ENCODE measurements around the gene ABHD17C. TPM values are rescaled to one million over a fixed set of nuclear protein-coding genes. Genes with fewer than 3 reads are reported as not detected.

Gene ABHD17C
- total RNA-seq, 1 donor from 2014 or later = 17.9 TPM

DNA sequence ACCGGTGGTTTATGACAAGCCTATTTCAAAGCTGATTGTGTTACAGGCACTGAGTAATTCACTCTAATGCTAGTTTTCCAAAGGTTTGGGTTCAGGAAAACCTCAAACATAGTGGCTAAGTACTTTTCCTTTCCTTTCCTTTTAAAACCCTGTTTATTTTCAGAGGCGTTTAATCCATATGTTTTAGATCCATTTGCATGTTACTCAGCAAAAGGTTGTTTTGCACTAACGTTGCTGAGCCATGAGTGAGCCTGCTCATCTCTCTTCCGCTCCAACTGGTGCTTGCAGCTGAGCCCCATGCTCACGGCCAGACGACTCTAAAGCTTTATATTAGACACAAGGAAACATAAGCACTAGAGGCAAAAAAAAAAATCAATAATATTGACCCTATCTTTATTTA lies 93.4 kb downstream of the ABHD17C start:
- no peak for DNase-seq (ENCODE audit: low spot score in 2 of 2, unreplicated experiment in 2 of 2)
- TF ChIP-seq, protein P1, sequence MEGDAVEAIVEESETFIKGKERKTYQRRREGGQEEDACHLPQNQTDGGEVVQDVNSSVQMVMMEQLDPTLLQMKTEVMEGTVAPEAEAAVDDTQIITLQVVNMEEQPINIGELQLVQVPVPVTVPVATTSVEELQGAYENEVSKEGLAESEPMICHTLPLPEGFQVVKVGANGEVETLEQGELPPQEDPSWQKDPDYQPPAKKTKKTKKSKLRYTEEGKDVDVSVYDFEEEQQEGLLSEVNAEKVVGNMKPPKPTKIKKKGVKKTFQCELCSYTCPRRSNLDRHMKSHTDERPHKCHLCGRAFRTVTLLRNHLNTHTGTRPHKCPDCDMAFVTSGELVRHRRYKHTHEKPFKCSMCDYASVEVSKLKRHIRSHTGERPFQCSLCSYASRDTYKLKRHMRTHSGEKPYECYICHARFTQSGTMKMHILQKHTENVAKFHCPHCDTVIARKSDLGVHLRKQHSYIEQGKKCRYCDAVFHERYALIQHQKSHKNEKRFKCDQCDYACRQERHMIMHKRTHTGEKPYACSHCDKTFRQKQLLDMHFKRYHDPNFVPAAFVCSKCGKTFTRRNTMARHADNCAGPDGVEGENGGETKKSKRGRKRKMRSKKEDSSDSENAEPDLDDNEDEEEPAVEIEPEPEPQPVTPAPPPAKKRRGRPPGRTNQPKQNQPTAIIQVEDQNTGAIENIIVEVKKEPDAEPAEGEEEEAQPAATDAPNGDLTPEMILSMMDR (IDR thresholded peaks at IDR 0.05; ENCODE audit: unreplicated experiment) = no peak
- H3K27ac Mint-ChIP-seq = no peak overlapping the region

DNA sequence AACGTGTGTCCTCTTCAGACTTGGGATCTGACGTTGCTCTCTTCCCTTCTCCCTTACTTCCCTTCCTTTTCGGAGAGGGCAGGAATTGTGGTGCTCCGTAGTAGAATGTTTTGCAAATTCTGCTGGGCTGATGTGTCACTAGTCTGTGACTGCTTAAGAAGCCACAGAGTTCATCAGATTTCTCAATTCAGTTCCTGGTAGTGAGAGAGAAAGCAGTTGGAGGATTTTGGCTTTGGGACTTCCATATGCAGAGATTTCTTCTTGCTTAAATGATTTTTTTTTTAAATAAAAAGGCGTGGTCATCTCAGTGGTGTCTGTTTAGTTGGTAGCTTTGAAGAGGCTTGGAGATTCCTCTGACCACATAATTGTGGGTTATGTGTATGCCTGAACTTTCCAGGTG lies 94.2 kb downstream of the ABHD17C start:
- peaks cover 25% of the 10 kb centered on the region for H3K4me1 Mint-ChIP-seq

More for the DNA sequence above, 93.4 kb downstream of the ABHD17C start:
- no peaks in the 10 kb centered on the region for H3K9me3 Mint-ChIP-seq
- peaks cover 25% of the 10 kb centered on the region for H3K4me1 Mint-ChIP-seq
- H3K4me3 Mint-ChIP-seq = no peak overlapping the region
- H3K27me3 Mint-ChIP-seq (ENCODE audit: low read depth) = peaks cover 22% of the 10 kb centered on the region
- no peaks in the 10 kb centered on the region for H3K36me3 Mint-ChIP-seq

DNA sequence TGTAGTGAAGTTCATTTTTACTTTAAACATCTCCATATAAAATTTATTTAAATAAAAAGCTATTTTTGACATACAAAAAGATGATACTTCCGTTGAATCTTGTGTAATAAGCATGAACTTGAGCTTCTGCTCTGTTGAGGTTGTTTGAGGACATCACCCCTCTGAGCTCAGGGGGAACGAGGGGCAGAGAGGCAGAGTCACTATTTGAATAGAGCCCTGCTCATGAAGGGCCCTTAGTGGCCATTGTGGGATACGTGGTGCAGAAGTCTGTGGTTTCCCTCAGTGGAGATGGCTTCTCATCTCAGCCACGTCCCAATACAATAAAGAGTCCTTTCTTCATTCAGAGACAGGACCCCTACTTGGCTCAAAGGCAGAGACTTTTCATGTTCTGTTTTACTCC lies 94.7 kb downstream of the ABHD17C start:
- Mint-ChIP-seq H3K4me1 (peaks cover 23% of the 10 kb centered on the region), H3K4me3 (no peak overlapping the region), H3K27me3 (ENCODE audit: low read depth) (peaks cover 21% of the 10 kb centered on the region)

More for the DNA sequence above, 94.2 kb downstream of the ABHD17C start:
- peaks cover 19% of the 10 kb centered on the region for H3K27me3 Mint-ChIP-seq (ENCODE audit: low read depth)
- no peaks in the 10 kb centered on the region for H3K9me3 Mint-ChIP-seq
- TF ChIP-seq, protein P1 (IDR thresholded peaks at IDR 0.05; ENCODE audit: unreplicated experiment) = no peak
- no peak for DNase-seq (ENCODE audit: low spot score in 2 of 2, unreplicated experiment in 2 of 2)
- no peaks in the 10 kb centered on the region for H3K36me3 Mint-ChIP-seq
- H3K27ac Mint-ChIP-seq = no peak overlapping the region
- no peak overlapping the region for H3K4me3 Mint-ChIP-seq

DNA sequence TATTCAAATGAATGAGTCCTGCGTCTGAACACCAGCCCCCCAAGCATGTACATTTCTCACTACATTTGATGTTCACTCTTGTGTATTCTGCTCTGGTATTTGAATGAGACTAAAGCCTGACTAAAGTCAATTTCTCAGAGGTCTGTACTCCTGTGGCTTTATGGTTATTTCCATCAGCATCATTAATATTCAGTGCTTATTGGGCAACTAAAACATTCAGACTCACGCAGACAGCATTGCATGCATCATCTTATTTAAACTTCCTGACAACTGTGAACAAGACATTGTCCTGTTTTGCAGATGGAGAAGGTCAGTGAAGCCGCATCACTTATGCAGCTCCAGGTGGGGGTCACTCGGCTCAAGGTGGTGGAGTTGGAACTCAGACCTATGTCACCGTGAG lies 95.1 kb downstream of the ABHD17C start:
- no peak overlapping the region for H3K27ac Mint-ChIP-seq
- peaks cover 19% of the 10 kb centered on the region for H3K4me1 Mint-ChIP-seq
- H3K36me3 Mint-ChIP-seq = no peaks in the 10 kb centered on the region
- TF ChIP-seq, protein P1 (IDR thresholded peaks at IDR 0.05; ENCODE audit: unreplicated experiment) = no peak
- H3K9me3 Mint-ChIP-seq = no peaks in the 10 kb centered on the region
- H3K27me3 Mint-ChIP-seq (ENCODE audit: low read depth) = peaks cover 24% of the 10 kb centered on the region
- no peak for DNase-seq (ENCODE audit: low spot score in 2 of 2, unreplicated experiment in 2 of 2)
- no peak overlapping the region for H3K4me3 Mint-ChIP-seq

More for the DNA sequence above, 94.7 kb downstream of the ABHD17C start:
- Mint-ChIP-seq H3K27ac (no peak overlapping the region), H3K36me3 (no peaks in the 10 kb centered on the region), H3K9me3 (no peaks in the 10 kb centered on the region)
- DNase-seq (ENCODE audit: low spot score in 2 of 2, unreplicated experiment in 2 of 2) = no peak
- TF ChIP-seq, protein P1 (IDR thresholded peaks at IDR 0.05; ENCODE audit: unreplicated experiment) = no peak

DNA sequence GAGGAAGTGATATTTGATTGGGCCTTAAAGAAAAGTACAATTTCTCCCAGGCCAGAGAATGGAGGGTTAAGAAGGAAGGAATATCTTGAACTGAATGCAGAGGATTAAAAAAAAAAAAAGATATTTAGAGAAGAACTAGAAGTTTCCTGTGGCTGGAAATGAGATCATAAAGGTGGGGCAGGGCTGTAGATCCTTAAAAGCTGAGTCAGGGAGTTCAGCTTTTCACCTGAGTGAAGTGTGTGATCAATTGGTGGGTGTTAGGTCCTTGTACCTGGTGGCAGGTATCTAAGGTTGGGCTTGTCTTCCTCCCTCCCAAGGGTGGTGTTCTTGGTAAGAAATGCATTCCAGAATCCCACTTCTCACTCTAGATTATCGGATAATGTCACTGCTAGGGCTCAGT lies 95.9 kb downstream of the ABHD17C start:
- Mint-ChIP-seq H3K36me3 (no peaks in the 10 kb centered on the region), H3K27me3 (ENCODE audit: low read depth) (peaks cover 25% of the 10 kb centered on the region), H3K4me3 (no peak overlapping the region), H3K4me1 (peaks cover 16% of the 10 kb centered on the region), H3K9me3 (no peaks in the 10 kb centered on the region), H3K27ac (no peak overlapping the region)
- TF ChIP-seq, protein P1 (IDR thresholded peaks at IDR 0.05; ENCODE audit: unreplicated experiment) = no peak
- DNase-seq (ENCODE audit: low spot score in 2 of 2, unreplicated experiment in 2 of 2) = no peak

DNA sequence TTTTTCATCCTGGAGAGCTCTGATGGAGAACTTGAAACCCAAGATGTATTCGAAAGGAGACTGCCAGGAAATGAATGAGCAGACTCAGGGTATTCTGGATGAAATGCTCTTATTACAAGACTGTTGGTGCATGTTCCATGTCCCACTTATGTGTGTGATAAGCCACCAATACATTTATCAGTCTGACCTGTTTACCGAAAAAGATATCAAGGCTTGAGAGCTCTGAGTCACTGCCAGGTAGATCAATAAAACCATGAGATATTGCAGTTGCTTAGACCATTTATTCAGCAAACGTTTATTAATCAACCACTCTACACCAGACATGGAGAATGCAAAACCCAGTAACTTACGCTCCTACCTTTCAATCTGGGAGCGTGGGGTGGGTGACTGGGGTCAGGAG lies 101.3 kb downstream of the ABHD17C start:
- TF ChIP-seq, protein P1 (IDR thresholded peaks at IDR 0.05; ENCODE audit: unreplicated experiment) = no peak
- Mint-ChIP-seq H3K36me3 (no peaks in the 10 kb centered on the region), H3K27ac (no peak overlapping the region), H3K4me3 (no peak overlapping the region), H3K27me3 (ENCODE audit: low read depth) (peaks cover 35% of the 10 kb centered on the region), H3K9me3 (no peaks in the 10 kb centered on the region), H3K4me1 (no peaks in the 10 kb centered on the region)
- DNase-seq (ENCODE audit: low spot score in 2 of 2, unreplicated experiment in 2 of 2) = no peak

Data from mesothelial cell of epicardium (in vitro differentiated cells).